Esophagus muscularis mucosa (tissue), 4 donors: Measurements from ENCODE around the gene TTYH1. TPM values are rescaled to one million over a fixed set of nuclear protein-coding genes. Genes with fewer than 3 reads are reported as not detected.

Source experiments
- DNase-seq: peaks from one replicate; pipeline ENCODE4 v3.0.0-alpha.2; 2017; ENCODE audit errors: extremely low spot score
- H3K27ac ChIP-seq, 4 donors: fragments of 200-600 bp; sonication (generic); replicated peaks in 1 of 4; 1 replicate in 3 of 4; 2 replicates in 1 of 4; pipeline ENCODE4 v1.5.1; 2016 to 2019; ENCODE audit warnings: mild to moderate bottlenecking in 1 of 4
- H3K27me3 ChIP-seq, 4 donors: fragments of 200-600 bp; sonication (generic); one replicate each; pipeline versions ENCODE4 v1.5.1 to v1.6.0; 2016 to 2019
- H3K36me3 ChIP-seq, 4 donors: fragments of 200-600 bp; sonication (generic); one replicate each; pipeline ENCODE4 v1.5.1; 2016 to 2019
- H3K4me1 ChIP-seq, 4 donors: fragments of 200-600 bp; sonication (generic); one replicate each; pipeline ENCODE4 v1.5.1; 2016 to 2019
- H3K4me3 ChIP-seq, 4 donors: fragments of 200-600 bp; sonication (generic); 1 replicate in 2 of 4; 2 replicates in 2 of 4; pipeline ENCODE4 v1.5.1; 2016 to 2019; ENCODE audit warnings: mild to moderate bottlenecking in 4 of 4, moderate library complexity in 1 of 4
- H3K9me3 ChIP-seq, 4 donors: fragments of 200-600 bp; sonication (generic); 1 replicate in 3 of 4; 2 replicates in 1 of 4; pipeline ENCODE4 v1.5.1; 2016 to 2019
- EP300 ChIP-seq: sonication (generic); formaldehyde crosslinking; IDR thresholded peaks from one replicate; pipeline ENCODE4 v1.6.1; 2017; ENCODE audit warnings: antibody characterized with exemption
- POLR2A ChIP-seq: fragments of 450-650 bp; IDR thresholded peaks from one replicate; pipeline ENCODE4 v1.6.1; 2017; ENCODE audit warnings: antibody characterized with exemption, moderate library complexity, mild to moderate bottlenecking, low read depth
- POLR2AphosphoS5 ChIP-seq, 2 donors: sonication (generic); formaldehyde crosslinking; IDR thresholded peaks; one replicate each; pipeline ENCODE4 v1.6.1; 2017; ENCODE audit warnings: antibody characterized with exemption in 2 of 2
- WGBS: methylation state at CpG from one replicate; pipeline ENCODE4 v1.1.5; 2018; 5-methylcytosine and 5-hydroxymethylcytosine counted together
- intact Hi-C: fragments of 100-400 bp; cut with DNase I; formaldehyde crosslinking; loops from one replicate; pipeline ENCODE4 v1.15.1; 2023
- total RNA-seq, 4 donors: library from RNA; depleted of rRNA; stranded (reverse); fragments of >200 nt; gene quantifications; one replicate each; pipeline versions ENCODE4 v1.1.0 to v1.2.1, GENCODE V29; 2016
- TF ChIP-seq, protein P1 (sequence below), 3 experiments: fragments of 200-600 bp in 2 of 3; fragments of 450-650 bp in 1 of 3; sonication (generic) in 2 of 3; IDR thresholded peaks; one replicate each; pipeline ENCODE4 v1.5.1; 2017 to 2019; ENCODE audit warnings: antibody characterized with exemption in 3 of 3, mild to moderate bottlenecking in 2 of 3, moderate library complexity in 1 of 3

TTYH1 gene
- total RNA-seq, 4 donors from 2014 or later, result 0.83 to 8.0 (median 5.6) TPM

- Histone ChIP-seq H3K27ac (peak overlapping the region; percentile 71 to 83 (median 78)), H3K27me3 (peaks cover 0 to 46% (median 5%) of the 10 kb centered on the region in 4 donors), H3K36me3 (no peaks in the 10 kb centered on the region), H3K4me3 (peak overlapping the region; percentile 50 to 64 (median 52)), H3K9me3 (no peaks in the 10 kb centered on the region), H3K4me1 (peaks cover 16 to 38% (median 37%) of the 10 kb centered on the region in 4 donors)
- DNase-seq, result no peak
- WGBS, result 75% methylated on average over 10 of the region's 10 CpGs
- TF ChIP-seq POLR2AphosphoS5 (IDR thresholded peaks at IDR 0.05), result no peak
- intact Hi-C loops, result no loop called here
Observed at GRCh38 chr19:54470276-54470887, 55.1 kb downstream of the TTYH1 start.

- Histone ChIP-seq H3K36me3 (no peaks in the 10 kb centered on the region), H3K27me3 (peaks cover 0 to 53% (median 5%) of the 10 kb centered on the region in 4 donors), H3K4me3 (peak overlapping the region; percentile 50 to 64 (median 52)), H3K27ac (peak overlapping the region; percentile 71 to 83 (median 78)), H3K9me3 (no peaks in the 10 kb centered on the region), H3K4me1 (peaks cover 16 to 38% (median 36%) of the 10 kb centered on the region in 4 donors)
- TF ChIP-seq POLR2AphosphoS5 (IDR thresholded peaks at IDR 0.05), result peak; percentile 48 to 50
- TF ChIP-seq, protein P1, sequence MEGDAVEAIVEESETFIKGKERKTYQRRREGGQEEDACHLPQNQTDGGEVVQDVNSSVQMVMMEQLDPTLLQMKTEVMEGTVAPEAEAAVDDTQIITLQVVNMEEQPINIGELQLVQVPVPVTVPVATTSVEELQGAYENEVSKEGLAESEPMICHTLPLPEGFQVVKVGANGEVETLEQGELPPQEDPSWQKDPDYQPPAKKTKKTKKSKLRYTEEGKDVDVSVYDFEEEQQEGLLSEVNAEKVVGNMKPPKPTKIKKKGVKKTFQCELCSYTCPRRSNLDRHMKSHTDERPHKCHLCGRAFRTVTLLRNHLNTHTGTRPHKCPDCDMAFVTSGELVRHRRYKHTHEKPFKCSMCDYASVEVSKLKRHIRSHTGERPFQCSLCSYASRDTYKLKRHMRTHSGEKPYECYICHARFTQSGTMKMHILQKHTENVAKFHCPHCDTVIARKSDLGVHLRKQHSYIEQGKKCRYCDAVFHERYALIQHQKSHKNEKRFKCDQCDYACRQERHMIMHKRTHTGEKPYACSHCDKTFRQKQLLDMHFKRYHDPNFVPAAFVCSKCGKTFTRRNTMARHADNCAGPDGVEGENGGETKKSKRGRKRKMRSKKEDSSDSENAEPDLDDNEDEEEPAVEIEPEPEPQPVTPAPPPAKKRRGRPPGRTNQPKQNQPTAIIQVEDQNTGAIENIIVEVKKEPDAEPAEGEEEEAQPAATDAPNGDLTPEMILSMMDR (IDR thresholded peaks at IDR 0.05), result no peak
- TF ChIP-seq POLR2A, result no peak
- TF ChIP-seq EP300, result no peak
- no peak for DNase-seq
- 6% methylated on average over 42 of the region's 60 CpGs for WGBS
- intact Hi-C loops, result no loop called here
Observed at GRCh38 chr19:54470991-54471782, 55.9 kb downstream of the TTYH1 start.

DNA sequence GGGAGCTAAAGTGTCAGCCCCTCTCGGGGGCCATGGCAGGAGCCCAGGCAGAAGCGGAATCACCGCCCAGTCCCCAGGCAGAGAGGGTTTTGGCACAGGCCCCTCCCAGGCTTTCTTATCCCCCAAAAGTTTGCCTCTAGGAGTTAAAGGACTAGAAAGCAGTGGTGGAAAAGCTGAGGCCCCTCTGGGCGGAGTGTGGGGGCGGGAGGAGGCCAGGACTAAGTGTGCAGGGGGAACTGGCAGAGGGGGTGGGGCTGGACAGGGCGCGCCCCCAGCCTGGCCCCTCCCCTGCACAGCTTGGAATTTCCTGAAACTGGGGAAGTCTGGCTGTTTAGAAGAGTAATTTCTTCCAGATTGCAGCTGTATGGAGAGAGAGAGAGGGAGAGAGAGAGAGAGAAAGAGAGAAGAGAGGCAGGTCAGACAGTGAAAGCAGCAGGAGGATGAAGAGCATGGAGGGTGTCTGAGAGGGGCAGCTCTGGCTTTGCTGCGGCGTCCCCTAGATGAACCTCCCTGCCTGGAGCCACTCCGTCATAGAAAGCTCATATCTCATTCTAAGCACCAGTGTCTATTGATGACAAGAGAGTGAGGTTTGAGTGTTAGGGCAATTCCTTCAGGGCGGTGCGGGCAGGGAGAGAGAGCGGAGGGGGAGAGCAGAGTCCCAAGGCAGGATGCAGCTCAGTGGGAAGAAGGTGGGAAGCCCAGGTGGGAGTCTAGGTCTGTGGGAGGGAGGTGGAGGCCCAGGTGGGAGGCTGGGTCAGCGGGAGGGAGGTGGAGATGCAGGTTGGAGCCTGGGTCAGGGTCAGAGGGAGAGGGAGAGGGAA, 58.0 kb downstream of the TTYH1 start, which contains the start of gene CDC42EP5:
CDC42EP5 (minus strand) TSS at position 226 of the 821 bp plus-strand sequence. CDS start 7,749 bp downstream, outside the sequence.
- peak; percentile 93 for DNase-seq
- Histone ChIP-seq H3K4me1 (peaks cover 16 to 38% (median 36%) of the 10 kb centered on the region in 4 donors), H3K4me3 (peak within 1 kb of the TSS; percentile 41 to 60 (median 52)), H3K36me3 (no peaks in the 10 kb centered on the region), H3K9me3 (no peaks in the 10 kb centered on the region), H3K27ac (peak within 1 kb of the TSS; percentile 71 to 80 (median 76)), H3K27me3 (peaks cover 0 to 66% (median 5%) of the 10 kb centered on the region in 4 donors)
- TF ChIP-seq, protein P1 (IDR thresholded peaks at IDR 0.05), result peak in 1 of 3 experiments; percentile 6
- TF ChIP-seq POLR2AphosphoS5 (IDR thresholded peaks at IDR 0.05), result peak; percentile 63 to 85
- TF ChIP-seq POLR2A, result no peak
- no peak for TF ChIP-seq EP300
- 6% methylated on average over 11 of the region's 14 CpGs for WGBS
- intact Hi-C loops, result no loop called here

DNA sequence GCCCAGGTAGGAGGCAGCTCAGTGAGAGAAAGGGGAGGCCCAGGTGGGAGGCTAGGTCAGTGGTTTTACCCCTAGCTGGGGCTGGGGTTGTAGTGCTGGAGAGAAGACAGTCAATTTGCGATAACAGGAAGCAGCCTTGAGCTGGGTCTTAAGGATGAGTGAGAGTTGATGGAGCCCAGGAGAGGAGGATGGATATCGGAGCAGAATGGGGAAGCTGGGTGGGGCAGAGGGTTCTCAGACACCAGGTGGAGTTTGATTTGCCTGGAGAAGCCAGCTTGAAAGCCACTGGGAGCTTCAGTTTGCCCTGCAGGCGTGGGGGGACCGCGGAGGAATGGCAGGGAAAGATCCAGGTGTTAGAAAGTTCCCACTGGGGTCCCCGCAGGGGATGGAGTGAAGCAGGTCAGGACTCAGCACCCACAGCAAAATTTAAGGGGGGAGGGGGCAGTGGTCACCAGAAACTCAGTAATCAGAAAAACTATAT, 58.7 kb downstream of the TTYH1 start:
- Histone ChIP-seq H3K9me3 (no peaks in the 10 kb centered on the region), H3K27me3 (peaks cover 4 to 70% (median 5%) of the 10 kb centered on the region in 4 donors), H3K36me3 (no peaks in the 10 kb centered on the region), H3K4me3 (peak overlapping the region in 1 of 4 donors; percentile 60), H3K4me1 (peaks cover 16 to 42% (median 36%) of the 10 kb centered on the region in 4 donors), H3K27ac (peak overlapping the region; percentile 71 to 80 (median 76))
- DNase-seq, result no peak
- no peak for TF ChIP-seq EP300
- intact Hi-C loops, result no loop called here
- 63% methylated on average over 6 of the region's 6 CpGs for WGBS

DNA sequence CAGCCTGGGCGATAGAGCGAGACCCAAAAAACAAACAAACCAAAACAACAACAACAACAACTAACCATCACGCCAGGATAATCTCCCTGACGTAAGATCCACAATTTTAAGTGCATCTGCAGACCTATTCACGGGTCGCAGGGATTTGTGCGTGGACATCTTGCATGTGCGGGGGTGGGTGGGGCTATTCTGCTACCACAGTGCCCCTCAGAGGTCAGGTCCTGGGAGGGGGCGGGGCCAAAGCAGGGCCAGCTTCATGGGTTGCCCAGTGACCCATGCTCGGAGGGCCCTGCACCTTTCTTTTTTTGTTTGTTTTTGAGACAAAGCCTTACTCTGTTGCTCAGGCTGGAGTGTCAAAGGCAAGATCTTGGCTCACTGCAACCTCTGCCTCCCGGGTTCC, 60.4 kb downstream of the TTYH1 start:
- Histone ChIP-seq H3K9me3 (no peaks in the 10 kb centered on the region), H3K27me3 (peaks cover 4 to 71% (median 8%) of the 10 kb centered on the region in 4 donors), H3K4me3 (no peak overlapping the region), H3K4me1 (peaks cover 10 to 25% (median 20%) of the 10 kb centered on the region in 4 donors), H3K36me3 (no peaks in the 10 kb centered on the region), H3K27ac (no peak overlapping the region)
- intact Hi-C loops, result loop anchor here (5.0 kb wide), 1 partner anchor 38 kb away; no protein-coding TSS in a partner anchor
- WGBS, result 90% methylated on average over 11 of the region's 11 CpGs
- DNase-seq, result no peak
- TF ChIP-seq POLR2AphosphoS5 (IDR thresholded peaks at IDR 0.05) (no peak), EP300 (no peak), POLR2A (no peak)
- TF ChIP-seq, protein P1 (IDR thresholded peaks at IDR 0.05), result no peak
